ENCODE measurements around the gene FITM1.

Gene FITM1

DNA sequence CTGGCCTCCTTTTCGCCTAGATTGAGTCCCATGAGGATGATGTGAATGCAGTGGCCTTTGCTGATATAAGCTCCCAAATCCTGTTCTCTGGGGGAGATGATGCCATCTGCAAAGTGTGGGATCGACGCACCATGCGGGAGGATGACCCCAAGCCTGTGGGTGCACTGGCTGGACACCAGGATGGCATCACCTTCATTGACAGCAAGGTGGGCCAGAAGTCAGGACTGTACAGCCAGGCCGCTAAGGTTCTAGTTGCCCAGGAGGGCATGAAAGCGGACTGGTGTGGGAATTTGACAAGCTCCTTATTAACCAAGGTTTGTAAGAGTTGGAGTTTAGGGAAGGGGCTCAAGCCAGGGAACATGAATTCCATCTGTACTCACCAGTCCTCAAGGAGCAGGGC, 10.8 kb upstream of the FITM1 start:
- DNase-seq (ENCODE audit: low read depth), result no peak

DNA sequence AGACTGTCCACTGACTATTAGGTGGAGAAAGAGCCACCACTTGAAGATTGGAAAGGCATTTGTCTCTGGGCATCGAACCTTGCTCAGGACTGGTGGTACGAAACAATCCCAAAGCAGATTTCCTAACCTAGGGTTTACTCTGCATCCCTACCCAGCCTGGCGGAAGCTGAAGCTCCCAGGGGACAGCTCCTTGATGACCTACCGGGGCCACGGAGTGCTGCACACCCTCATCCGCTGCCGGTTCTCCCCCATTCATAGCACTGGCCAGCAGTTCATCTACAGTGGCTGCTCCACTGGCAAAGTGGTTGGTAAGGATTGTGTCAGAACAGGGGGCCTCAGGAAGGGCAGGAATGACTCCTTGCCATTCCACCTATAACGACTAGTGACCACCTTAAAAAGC, 9.2 kb upstream of the FITM1 start:
- DNase-seq (ENCODE audit: low read depth), result no peak

DNA sequence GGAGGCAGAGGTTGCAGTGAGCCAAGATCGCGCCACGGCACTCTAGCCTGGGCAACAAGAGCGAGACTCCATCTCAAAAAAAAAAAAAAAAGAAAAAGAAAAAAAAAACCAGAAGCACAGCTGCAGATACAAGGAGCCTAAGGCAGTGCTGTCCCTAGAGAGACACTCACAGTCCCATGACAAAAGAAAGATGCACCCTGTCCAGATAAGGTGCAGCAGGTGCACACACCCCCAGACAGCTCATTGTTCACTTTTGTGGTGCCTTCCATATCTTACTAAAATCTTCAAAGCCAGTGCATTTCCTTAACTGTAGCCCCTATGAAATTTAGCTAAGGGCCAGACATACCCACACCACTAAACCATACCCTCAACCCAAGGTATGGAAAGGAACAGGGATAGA, 8.0 kb upstream of the FITM1 start:
- DNase-seq (ENCODE audit: low read depth), result no peak

DNA sequence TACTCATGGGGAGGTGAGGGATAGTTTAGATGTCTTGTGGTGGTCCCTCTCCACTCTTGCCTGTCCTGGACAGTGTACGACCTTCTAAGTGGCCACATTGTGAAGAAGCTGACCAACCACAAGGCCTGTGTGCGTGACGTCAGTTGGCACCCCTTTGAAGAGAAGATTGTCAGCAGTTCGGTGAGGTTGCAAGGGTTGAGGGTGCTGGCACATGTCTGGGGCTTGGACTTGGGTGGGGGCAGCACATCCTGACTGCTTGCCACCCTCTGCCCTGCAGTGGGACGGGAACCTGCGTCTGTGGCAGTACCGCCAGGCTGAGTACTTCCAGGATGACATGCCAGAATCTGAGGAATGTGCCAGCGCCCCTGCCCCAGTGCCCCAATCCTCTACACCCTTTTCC, 7.6 kb upstream of the FITM1 start:
- no peak for DNase-seq (ENCODE audit: low read depth)

DNA sequence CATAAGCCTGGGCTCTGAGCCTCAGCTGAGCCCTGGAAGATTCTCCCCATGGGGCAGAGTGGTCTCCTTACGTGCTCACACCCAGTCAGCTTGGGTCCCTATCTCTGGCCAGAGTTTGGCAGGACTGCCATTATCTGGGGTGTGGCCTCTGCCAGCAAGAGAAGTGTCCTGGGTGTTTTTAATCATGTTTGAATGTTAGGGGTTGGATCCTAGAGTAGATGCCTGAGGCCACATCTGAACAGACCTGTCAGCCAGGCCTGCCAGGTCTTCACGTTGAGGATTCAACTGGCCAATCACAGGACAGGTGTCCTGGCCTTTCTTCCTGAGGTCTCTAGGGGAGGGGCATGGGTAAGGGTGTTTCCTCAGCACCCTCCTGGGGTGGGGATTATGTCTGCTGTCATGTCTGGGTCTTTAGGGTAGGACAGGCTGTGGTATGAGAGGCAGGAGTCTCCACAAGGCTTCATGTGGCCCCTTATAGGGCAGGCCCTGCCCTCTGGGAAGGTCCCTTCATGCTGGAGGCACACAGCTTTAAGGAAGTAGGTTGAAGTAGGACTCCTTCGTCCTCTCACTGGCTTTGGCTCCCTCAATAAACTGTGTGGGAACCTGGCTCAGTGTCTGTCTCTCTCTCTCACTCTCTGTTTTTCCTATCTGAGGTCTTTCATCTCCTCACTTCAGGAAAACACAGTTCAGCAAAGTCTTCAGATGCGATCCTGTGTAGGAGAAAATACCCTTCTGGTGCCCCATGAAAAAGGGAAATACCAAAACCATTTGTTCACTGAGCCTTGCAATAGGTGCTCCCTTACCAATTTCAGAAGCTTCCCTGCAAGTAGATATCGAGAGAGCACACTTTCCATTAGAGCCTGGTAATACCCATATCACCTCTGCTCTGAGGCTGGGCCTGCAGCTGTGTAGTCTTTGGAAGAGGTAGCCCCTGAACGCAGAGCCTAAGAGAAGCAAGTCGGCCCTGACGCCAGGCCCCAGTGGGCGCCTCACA, 6.7 kb upstream of the FITM1 start:
- DNase-seq (ENCODE audit: low read depth), result no peak

DNA sequence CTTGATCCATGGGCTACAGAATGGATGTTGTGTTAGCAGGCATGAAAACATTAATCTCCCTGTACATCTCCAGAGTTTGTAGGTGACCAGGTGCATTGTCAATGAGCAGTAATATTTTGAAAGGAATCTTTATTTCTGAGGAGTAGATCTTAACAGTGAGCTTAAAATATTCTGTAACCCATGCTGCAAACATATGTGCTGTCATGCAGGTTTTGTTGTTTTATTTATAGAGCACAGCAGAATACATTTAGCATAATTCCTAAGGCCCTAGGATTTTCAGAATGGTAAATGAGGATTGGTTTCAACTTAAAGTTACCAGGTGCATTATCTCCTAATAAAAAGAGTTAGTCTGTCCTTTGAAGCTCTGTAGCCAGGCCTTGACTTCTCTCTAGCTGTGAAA, 3.5 kb upstream of the FITM1 start:
- no peak for DNase-seq (ENCODE audit: low read depth)

DNA sequence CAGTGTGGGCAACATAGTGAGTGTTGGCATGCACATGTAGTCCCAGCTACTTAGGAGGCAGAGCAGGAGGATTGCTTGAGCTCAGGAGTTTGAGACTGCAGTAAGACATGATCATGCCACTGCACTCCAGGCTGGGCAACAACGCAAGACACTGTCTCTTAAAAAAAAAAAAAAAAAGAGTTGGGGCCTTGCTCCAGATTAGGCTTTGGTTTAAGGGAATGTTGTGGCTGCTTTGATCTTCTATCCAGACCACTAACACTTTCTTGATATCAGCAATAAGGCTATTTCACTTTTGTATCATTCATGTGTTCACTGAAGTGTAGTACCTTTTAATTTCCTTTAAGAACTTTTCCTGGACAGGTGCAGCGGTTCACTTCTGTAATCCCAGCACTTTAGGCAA, 2.8 kb upstream of the FITM1 start:
- DNase-seq (ENCODE audit: low read depth), result no peak

DNA sequence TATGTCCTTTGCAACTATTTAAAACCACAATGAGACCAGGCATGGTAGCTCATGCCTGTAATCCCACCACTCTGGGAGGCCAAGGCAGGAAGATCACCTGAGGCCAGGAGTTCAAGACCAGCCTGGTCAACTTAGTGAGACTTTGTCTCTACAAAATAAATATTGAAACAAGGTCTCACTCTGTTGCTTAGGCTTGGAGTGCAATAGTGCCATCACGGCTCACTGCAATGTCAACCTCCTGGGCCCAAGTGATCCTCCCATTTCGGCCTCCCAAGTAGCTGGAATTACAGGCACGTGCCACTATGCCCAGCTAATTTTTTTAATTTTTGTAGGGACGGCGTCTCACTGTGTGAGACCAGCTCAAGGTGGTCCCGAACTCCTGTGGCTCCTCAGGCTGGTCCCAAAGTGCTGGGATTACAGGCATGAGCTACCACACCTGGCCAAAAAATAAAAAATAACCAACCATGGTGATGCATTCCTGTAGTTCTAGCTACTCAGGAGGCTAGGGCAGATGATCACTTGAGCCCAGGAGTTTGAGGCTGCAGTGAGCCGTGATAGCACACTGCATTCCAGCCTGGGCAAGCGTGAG, 955 bp upstream of the FITM1 start:
- no peak for DNase-seq (ENCODE audit: low read depth)

DNA sequence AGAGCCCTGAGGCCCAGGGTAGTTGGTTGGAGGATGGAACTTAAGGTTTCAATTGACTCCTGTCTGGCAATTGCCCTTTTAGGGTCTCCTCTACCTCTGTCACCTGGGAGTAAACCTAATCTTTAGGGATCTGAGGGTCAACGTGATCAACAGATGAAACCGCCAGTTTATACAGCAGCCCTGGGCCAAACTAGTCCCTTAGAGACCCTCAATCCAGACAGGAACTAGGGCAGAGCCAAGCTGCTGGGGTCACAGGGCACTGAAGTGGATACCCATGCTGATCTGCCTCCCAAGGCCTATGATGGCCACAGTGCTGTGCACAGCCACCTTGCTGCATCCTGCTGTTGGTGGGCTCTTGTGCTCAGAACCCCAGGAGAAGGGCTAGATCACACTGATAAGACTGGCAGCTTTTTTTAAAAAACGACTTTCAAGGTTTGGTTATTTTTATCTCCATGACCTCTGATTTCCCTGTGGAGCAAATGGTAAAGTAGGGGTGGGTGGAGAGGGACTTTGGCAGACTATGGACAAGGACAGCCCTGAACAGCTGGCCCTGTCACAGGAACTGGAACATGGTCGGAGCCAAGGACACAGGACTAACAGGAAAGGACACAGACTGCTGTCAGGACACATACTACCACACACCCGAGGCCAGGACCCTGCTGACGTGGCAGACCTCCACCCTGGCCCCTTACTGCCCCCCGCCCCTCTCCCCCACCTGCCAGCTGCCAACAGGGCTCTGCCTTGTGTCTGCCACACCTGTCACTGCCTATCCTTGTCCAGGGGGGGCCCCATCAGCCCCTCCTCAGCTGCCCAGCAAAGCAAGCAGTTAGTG, 474 bp downstream of the FITM1 start:
- DNase-seq (ENCODE audit: low read depth), result no peak

DNA sequence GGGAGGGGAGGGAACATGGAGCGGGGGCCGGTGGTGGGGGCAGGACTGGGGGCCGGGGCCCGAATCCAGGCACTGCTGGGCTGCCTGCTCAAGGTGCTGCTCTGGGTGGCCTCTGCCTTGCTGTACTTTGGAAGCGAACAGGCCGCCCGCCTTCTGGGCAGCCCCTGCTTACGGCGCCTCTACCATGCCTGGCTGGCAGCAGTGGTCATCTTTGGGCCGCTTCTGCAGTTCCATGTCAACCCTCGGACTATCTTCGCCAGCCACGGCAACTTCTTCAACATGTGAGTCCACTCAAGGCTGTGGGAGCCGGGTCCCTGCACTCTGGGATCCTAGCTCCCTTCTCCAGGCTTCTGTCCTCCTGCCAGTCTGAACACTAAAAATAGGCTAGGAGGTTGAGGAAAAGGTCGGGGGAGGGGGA, 1.1 kb downstream of the FITM1 start:
- no peak for DNase-seq (ENCODE audit: low read depth)

DNA sequence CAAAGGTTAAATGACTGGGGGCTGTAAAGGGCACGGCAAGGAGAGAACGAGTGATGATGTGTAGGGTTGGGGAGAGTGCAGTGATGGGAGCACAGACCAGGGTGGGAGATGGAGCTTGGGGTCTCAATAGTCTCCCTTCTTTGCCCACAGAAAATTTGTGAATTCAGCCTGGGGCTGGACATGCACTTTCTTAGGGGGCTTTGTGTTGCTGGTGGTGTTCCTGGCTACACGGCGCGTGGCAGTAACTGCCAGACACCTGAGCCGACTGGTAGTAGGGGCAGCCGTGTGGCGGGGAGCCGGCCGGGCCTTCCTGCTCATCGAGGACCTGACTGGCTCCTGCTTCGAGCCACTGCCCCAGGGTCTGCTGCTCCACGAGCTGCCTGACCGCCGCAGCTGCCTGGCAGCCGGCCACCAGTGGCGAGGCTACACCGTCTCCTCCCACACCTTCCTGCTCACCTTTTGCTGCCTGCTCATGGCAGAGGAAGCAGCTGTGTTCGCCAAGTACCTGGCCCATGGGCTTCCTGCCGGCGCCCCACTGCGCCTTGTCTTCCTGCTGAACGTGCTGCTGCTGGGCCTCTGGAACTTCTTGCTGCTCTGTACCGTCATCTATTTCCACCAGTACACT, 1.7 kb downstream of the FITM1 start:
- DNase-seq (ENCODE audit: low read depth), result no peak

DNA sequence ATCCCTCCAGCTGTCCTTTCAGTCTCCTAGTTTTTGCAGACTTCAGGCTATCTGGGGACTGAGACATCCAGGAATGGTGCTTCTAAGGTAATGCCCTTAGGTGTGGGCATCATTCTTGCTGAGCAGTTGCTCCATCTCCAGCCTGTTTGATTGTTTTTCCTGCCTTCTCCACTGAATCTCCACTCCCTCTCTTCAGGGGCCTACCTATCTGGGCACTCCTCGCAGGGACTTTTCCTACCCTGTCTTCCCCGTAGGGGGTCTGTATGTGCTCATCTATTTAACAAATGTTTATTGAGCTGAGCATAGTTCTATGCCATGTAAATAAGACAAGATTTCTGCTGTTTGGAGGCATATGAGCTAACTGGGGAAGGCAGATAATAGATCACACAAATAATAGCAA, 2.5 kb downstream of the FITM1 start:
- no peak for DNase-seq (ENCODE audit: low read depth)

DNA sequence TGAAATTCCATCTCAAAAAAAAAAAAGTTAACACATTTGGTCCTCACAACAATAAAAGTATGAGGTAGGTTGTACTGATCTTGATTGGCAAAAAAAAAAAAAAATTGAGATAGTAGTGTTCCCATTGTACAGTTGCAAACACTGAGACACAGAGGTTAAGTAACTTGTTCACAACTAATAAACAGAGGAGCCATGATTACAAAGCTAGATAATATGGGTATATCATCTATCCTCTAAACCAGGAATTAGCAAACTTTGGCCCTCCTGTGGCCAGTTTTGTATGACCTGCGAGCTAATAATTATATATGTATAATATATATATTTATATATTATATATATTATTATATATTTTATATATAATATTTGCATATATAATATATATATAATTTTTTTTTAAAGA, 3.3 kb downstream of the FITM1 start:
- DNase-seq (ENCODE audit: low read depth), result no peak

DNA sequence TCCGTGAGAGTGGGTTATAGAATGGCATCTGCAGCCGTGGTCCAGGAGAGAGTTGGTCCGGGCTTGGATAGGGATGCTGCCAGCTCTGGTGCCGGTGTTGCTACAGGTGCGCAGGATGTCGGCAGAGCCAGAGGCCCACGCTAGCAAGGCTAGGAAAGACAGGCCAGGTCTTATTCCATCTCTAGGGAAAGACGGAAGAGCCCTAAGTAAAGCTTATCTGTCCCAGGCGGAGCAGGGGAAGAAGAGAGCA, 5.0 kb downstream of the FITM1 start:
- no peak for DNase-seq (ENCODE audit: low read depth)

DNA sequence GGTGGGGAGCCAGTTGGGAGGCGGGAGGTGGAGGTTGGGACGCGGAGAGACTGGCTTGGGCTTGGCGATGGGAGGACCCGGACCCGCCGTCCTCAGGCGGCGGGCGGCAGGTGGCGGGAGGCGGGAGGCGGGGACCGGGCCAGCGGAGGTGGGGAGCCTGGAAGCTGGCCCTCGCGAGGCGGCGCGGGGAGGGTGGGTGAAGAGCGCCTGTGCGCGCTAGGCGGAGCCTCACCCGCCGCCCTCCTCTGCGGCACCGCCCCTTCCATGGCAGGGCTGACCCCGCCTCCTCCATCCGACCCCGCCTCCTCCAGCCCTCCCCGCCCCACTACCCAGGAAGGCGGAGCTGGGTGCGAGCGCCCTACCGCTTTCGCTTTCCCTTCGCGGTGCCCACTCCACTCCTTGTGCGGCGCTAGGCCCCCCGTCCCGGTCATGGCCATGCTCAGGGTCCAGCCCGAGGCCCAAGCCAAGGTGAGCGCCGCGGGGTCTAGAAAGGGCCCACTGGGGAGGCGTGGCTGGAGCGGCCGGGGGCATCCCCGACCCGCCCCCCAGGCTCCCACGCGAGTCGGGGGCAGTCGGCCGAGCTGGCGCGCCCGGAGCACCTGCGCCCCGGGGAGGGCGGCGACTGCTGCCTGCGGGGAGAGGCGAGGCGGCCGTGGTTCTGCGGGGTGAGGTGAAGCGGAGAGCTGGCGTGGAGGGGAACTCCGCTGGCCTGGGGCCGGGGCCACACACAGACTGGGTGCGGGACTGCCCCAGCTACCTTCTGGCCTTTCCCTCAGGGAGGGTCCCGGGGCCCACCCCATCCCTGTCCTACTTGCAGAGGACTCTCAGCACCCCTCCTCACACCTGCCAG, 5.6 kb downstream of the FITM1 start, which contains the start of gene PSME1:
Gene PSME1, plus strand, starts transcription at position 361 of the 850 bp plus-strand sequence. Its CDS starts 69 bp downstream, at position 430.
- peak; percentile 78 for DNase-seq (ENCODE audit: low read depth)

DNA sequence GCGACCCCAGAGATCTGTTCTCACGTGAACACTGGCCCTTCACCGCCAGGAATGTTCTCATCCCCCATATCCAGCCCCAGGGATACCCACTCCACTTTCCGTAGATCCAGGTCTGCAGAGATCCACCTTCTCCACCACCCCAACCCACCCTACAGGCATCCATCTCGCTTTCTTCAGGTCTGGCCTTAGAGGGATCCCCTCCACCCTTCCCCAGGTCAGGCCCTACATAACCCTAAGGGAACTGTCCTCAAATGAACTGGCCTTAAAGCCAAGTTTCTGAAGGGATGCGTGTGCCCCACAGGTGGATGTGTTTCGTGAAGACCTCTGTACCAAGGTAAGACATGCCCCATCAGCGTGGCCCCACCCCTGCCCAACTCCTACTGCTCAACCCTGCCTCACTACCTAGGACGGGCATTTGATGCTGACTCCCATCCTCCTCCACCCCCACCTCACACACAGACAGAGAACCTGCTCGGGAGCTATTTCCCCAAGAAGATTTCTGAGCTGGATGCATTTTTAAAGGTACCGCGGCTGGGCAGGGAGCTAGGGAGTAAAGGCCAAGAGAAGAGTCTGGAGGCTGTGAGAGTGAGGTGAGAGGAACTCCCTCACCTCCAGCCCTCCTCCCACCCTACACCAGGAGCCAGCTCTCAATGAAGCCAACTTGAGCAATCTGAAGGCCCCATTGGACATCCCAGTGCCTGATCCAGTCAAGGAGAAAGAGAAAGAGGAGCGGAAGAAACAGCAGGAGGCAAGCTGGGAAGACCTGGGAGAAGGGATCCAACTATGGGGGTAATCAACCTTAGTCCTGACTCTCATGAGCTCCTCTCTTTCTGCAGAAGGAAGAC, 6.4 kb downstream of the FITM1 start:
- no peak for DNase-seq (ENCODE audit: low read depth)

DNA sequence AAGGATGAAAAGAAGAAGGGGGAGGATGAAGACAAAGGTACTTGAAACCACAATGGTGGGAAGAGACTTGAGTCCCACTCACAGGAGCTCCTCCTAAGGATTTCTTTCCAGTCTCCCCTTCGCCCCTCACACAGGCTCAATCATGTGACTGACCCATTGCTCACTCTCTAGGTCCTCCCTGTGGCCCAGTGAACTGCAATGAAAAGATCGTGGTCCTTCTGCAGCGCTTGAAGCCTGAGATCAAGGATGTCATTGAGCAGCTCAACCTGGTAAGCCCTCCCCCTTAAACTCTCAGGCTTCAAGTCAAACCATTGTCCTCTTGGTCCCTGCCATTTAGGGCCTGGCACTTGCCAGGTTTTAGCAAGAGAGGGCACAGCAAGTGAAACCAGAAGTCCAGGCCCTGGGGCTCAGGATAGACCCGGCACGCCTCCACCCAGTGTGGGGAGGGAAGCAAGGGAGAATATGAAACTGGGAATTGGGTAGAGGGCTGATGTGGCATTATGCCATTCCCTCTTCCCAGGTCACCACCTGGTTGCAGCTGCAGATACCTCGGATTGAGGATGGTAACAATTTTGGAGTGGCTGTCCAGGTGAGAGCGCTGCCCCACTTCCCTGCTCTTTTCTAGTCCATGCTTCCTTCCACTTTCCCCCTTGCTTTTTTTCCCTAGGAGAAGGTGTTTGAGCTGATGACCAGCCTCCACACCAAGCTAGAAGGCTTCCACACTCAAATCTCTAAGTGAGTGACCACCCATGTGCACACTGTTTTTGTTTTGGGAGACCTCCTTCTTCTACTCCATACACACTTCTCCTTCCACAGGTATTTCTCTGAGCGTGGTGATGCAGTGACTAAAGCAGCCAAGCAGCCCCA, 7.3 kb downstream of the FITM1 start:
- DNase-seq (ENCODE audit: low read depth), result no peak

DNA sequence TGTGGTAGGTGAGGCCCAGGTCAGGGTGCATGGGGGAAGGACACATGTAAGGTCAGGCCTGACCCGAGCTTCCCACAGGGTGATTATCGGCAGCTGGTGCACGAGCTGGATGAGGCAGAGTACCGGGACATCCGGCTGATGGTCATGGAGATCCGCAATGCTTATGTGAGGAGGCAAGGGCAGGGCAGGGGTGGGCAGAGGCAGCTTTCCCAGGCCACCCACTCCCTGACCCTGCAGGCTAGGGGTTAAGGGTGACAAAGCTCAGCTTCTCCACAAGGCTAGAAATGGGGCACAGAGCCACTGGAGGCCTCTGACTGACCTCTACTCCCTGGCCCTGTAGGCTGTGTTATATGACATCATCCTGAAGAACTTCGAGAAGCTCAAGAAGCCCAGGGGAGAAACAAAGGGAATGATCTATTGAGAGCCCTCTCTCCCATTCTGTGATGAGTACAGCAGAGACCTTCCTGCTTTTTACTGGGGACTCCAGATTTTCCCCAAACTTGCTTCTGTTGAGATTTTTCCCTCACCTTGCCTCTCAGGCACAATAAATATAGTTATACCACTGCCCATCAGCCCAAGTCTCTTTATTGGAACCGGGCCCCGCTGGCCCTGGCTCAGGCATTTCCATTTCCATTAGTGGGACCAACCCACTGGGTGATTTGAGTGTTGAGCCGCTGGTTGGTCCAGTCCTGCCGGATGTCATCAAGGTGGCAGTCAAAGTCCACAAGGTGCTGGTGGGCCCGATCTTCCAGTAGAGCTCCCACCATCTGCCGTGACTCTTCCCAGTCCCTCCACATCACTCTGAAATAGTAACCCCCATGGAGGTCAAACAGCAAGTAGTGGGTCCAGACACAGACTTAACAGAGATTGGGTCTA, 8.2 kb downstream of the FITM1 start:
- no peak for DNase-seq (ENCODE audit: low read depth)

All from stromal cell of bone marrow (primary cell).